ENCODE results near the gene ACOX2.

ACOX2 gene

GRCh38 chr3:58490860-58491501 is 46.0 kb downstream of the ACOX2 start:
- DNase-seq (ENCODE audit: low spot score), result no peak
- TF ChIP-seq, protein P1, sequence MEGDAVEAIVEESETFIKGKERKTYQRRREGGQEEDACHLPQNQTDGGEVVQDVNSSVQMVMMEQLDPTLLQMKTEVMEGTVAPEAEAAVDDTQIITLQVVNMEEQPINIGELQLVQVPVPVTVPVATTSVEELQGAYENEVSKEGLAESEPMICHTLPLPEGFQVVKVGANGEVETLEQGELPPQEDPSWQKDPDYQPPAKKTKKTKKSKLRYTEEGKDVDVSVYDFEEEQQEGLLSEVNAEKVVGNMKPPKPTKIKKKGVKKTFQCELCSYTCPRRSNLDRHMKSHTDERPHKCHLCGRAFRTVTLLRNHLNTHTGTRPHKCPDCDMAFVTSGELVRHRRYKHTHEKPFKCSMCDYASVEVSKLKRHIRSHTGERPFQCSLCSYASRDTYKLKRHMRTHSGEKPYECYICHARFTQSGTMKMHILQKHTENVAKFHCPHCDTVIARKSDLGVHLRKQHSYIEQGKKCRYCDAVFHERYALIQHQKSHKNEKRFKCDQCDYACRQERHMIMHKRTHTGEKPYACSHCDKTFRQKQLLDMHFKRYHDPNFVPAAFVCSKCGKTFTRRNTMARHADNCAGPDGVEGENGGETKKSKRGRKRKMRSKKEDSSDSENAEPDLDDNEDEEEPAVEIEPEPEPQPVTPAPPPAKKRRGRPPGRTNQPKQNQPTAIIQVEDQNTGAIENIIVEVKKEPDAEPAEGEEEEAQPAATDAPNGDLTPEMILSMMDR (IDR thresholded peaks at IDR 0.05; ENCODE audit: extremely low read depth, missing control alignments), result no peak

GRCh38 chr3:58488967-58489366 is 48.0 kb downstream of the ACOX2 start:
- TF ChIP-seq, protein P1 (IDR thresholded peaks at IDR 0.05; ENCODE audit: extremely low read depth, missing control alignments), result no peak
- no peak for DNase-seq (ENCODE audit: low spot score)

GRCh38 chr3:58487140-58487886 is 49.7 kb downstream of the ACOX2 start:
- TF ChIP-seq, protein P1 (IDR thresholded peaks at IDR 0.05; ENCODE audit: extremely low read depth, missing control alignments), result no peak
- DNase-seq (ENCODE audit: low spot score), result no peak

GRCh38 chr3:58485801-58486435 is 51.1 kb downstream of the ACOX2 start:
- DNase-seq (ENCODE audit: low spot score), result no peak
- TF ChIP-seq, protein P1 (IDR thresholded peaks at IDR 0.05; ENCODE audit: extremely low read depth, missing control alignments), result no peak

DNA sequence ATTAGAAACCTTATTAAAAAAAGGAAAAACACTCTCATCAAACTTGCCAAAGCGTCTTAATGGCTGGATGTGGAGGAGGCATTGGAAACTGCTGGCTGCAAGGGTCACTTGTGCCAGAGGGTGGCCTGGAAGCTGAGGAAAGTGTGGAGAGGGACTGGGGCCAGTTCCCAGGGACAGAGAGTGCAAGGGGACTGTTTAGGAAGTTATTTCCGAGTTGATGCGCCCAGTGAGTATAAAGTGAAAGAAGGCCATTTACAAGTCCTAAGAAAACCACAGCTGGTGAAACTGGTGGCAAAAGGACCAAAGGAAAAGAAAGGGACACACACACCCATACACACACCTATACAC is 52.3 kb downstream of the ACOX2 start:
- TF ChIP-seq, protein P1 (IDR thresholded peaks at IDR 0.05; ENCODE audit: extremely low read depth, missing control alignments), result no peak
- no peak for DNase-seq (ENCODE audit: low spot score)

- no peak for DNase-seq (ENCODE audit: low spot score)
- TF ChIP-seq, protein P1 (IDR thresholded peaks at IDR 0.05; ENCODE audit: extremely low read depth, missing control alignments), result no peak
Measured at GRCh38 chr3:58484045-58484721, 52.8 kb downstream of the ACOX2 start.
